Measurements from ENCODE around the gene CYP2A6.

DNA sequence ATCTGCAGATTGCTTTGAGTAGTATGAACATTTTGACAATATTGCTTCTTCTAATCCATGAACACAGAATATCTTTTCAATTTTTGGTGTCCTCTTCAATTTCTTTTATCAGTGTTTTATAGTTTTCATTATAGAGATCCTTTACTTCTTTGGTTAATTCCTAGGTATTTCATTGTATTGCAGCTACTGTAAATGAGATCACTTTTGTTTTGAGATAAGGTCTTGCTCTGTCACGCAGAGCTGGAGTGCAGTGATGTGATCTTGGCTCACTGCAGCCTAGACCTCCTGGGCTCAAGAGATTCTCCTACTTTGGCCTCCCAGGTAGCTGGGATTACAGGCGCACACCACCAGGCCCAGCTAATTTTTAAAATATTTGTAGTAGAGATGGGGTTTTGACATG, 22.0 kb upstream of the CYP2A6 start:
- TF ChIP-seq CTCF (IDR thresholded peaks at IDR 0.05 in 8 of 11, conservative IDR thresholded peaks at IDR 0.05 in 3 of 11) (no peak), POLR2AphosphoS5 (IDR thresholded peaks at IDR 0.05) (no peak)
